ENCODE measurements around the gene LRRC75A.

The LRRC75A gene

GRCh38 chr17:16494059-16494458, 2.1 kb upstream of the LRRC75A start:
- H3K9me3 ChIP-seq (ENCODE audit: low read length): no peaks in the 10 kb centered on the region
- no peak overlapping the region for H3K27ac ChIP-seq (ENCODE audit: low read depth, low read length, poor library complexity, severe bottlenecking)
- H4K20me1 ChIP-seq (ENCODE audit: insufficient read depth, low read length): no peaks in the 10 kb centered on the region
- H3K4me1 ChIP-seq (ENCODE audit: insufficient read depth, low read length, severe bottlenecking): peaks cover 6% of the 10 kb centered on the region
- H3K4me3 ChIP-seq (ENCODE audit: low read depth, low read length, poor library complexity, severe bottlenecking): no peak overlapping the region
- H3K79me2 ChIP-seq (ENCODE audit: insufficient read depth, low read length): no peaks in the 10 kb centered on the region
- no peaks in the 10 kb centered on the region for H3K36me3 ChIP-seq (ENCODE audit: insufficient read depth, low read length)
- H3K4me2 ChIP-seq (ENCODE audit: low read length): no peak overlapping the region
- TF ChIP-seq EZH2 (IDR thresholded peaks at IDR 0.05; ENCODE audit: borderline replicate concordance, low read length): no peak
- TF ChIP-seq CTCF (IDR thresholded peaks at IDR 0.05; ENCODE audit: low read length): no peak
- no peaks in the 10 kb centered on the region for H3F3A ChIP-seq (ENCODE audit: insufficient read depth, low read length)
- H3K27me3 ChIP-seq (ENCODE audit: insufficient read depth, low read length): no peaks in the 10 kb centered on the region; the same call in 1 of the 2 replicates
- H2AFZ ChIP-seq (ENCODE audit: low read length): no peak overlapping the region
- H3K9ac ChIP-seq (ENCODE audit: low read length): no peak overlapping the region
- no peaks in the 10 kb centered on the region for H3K9me2 ChIP-seq (ENCODE audit: low read depth, low read length)

GRCh38 chr17:16493531-16494046, 1.6 kb upstream of the LRRC75A start:
- no peak overlapping the region for H3K9ac ChIP-seq (ENCODE audit: low read length)
- TF ChIP-seq CTCF (IDR thresholded peaks at IDR 0.05; ENCODE audit: low read length): no peak
- no peak for TF ChIP-seq EZH2 (IDR thresholded peaks at IDR 0.05; ENCODE audit: borderline replicate concordance, low read length)
- no peaks in the 10 kb centered on the region for H3K9me2 ChIP-seq (ENCODE audit: low read depth, low read length)
- no peak overlapping the region for H3K27ac ChIP-seq (ENCODE audit: low read depth, low read length, poor library complexity, severe bottlenecking)
- H3K79me2 ChIP-seq (ENCODE audit: insufficient read depth, low read length): no peaks in the 10 kb centered on the region
- no peak overlapping the region for H2AFZ ChIP-seq (ENCODE audit: low read length)
- peaks cover 6% of the 10 kb centered on the region for H3K4me1 ChIP-seq (ENCODE audit: insufficient read depth, low read length, severe bottlenecking)
- no peaks in the 10 kb centered on the region for H3F3A ChIP-seq (ENCODE audit: insufficient read depth, low read length)
- H3K9me3 ChIP-seq (ENCODE audit: low read length): no peaks in the 10 kb centered on the region
- H3K4me2 ChIP-seq (ENCODE audit: low read length): no peak overlapping the region
- H3K36me3 ChIP-seq (ENCODE audit: insufficient read depth, low read length): no peaks in the 10 kb centered on the region
- H4K20me1 ChIP-seq (ENCODE audit: insufficient read depth, low read length): no peaks in the 10 kb centered on the region
- H3K27me3 ChIP-seq (ENCODE audit: insufficient read depth, low read length): no peaks in the 10 kb centered on the region; the same call in 1 of the 2 replicates
- H3K4me3 ChIP-seq (ENCODE audit: low read depth, low read length, poor library complexity, severe bottlenecking): no peak overlapping the region

- H2AFZ ChIP-seq (ENCODE audit: low read length): no peak overlapping the region
- H3K27me3 ChIP-seq (ENCODE audit: insufficient read depth, low read length): no peaks in the 10 kb centered on the region; the same call in 1 of the 2 replicates
- TF ChIP-seq CTCF (IDR thresholded peaks at IDR 0.05; ENCODE audit: low read length) (no peak), EZH2 (IDR thresholded peaks at IDR 0.05; ENCODE audit: borderline replicate concordance, low read length) (no peak)
- H3K9ac ChIP-seq (ENCODE audit: low read length): no peak overlapping the region
- peaks cover 6% of the 10 kb centered on the region for H3K4me1 ChIP-seq (ENCODE audit: insufficient read depth, low read length, severe bottlenecking)
- no peaks in the 10 kb centered on the region for H3K36me3 ChIP-seq (ENCODE audit: insufficient read depth, low read length)
- H4K20me1 ChIP-seq (ENCODE audit: insufficient read depth, low read length): no peaks in the 10 kb centered on the region
- no peaks in the 10 kb centered on the region for H3K9me2 ChIP-seq (ENCODE audit: low read depth, low read length)
- H3K27ac ChIP-seq (ENCODE audit: low read depth, low read length, poor library complexity, severe bottlenecking): no peak overlapping the region
- H3K4me2 ChIP-seq (ENCODE audit: low read length): peak overlapping the region; percentile 40; the same call in 1 of the 2 replicates
- H3K9me3 ChIP-seq (ENCODE audit: low read length): no peaks in the 10 kb centered on the region
- no peaks in the 10 kb centered on the region for H3F3A ChIP-seq (ENCODE audit: insufficient read depth, low read length)
- H3K4me3 ChIP-seq (ENCODE audit: low read depth, low read length, poor library complexity, severe bottlenecking): peak overlapping the region; percentile 45
- H3K79me2 ChIP-seq (ENCODE audit: insufficient read depth, low read length): no peaks in the 10 kb centered on the region
These were observed 879 bp upstream of the LRRC75A start for GRCh38 chr17:16492613-16493530.
